ENCODE data around the gene SMIM33.
"Not testable (repeated sequence)": the region's sequence is repeated elsewhere in the genome, so short reads cannot be mapped to it uniquely, and the experiment has no call there.

The SMIM33 gene

DNA sequence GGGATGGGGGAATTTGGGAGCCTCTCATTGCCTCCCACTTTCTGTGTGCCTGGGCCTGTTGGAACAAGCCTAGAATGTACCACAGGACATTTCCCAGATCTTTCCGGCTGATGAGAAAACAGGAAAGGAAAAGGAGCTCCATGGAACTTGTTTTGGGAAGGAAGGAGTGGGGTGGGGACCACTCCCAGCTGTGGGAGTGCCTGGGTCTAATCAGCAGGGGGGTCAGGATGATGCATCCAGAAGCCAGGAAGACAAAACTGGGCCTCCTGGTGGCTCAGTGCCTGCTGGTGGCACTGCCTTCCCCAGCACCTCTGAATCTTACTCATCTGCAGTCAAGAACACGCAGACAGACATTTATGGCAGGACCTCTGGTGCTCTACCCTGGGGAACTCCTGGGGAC is 2.8 kb downstream of the SMIM33 start:
- in situ Hi-C loops (cut with MboI; ENCODE audit: low sequenced_read_pairs, unreplicated experiment): no loop called here
- DNase-seq (ENCODE audit: low spot score): no peak
- TF ChIP-seq, protein P1, sequence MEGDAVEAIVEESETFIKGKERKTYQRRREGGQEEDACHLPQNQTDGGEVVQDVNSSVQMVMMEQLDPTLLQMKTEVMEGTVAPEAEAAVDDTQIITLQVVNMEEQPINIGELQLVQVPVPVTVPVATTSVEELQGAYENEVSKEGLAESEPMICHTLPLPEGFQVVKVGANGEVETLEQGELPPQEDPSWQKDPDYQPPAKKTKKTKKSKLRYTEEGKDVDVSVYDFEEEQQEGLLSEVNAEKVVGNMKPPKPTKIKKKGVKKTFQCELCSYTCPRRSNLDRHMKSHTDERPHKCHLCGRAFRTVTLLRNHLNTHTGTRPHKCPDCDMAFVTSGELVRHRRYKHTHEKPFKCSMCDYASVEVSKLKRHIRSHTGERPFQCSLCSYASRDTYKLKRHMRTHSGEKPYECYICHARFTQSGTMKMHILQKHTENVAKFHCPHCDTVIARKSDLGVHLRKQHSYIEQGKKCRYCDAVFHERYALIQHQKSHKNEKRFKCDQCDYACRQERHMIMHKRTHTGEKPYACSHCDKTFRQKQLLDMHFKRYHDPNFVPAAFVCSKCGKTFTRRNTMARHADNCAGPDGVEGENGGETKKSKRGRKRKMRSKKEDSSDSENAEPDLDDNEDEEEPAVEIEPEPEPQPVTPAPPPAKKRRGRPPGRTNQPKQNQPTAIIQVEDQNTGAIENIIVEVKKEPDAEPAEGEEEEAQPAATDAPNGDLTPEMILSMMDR (IDR thresholded peaks at IDR 0.05; ENCODE audit: borderline replicate concordance, control extremely low read depth, extremely low read depth, insufficient read depth, missing control alignments): no peak

DNA sequence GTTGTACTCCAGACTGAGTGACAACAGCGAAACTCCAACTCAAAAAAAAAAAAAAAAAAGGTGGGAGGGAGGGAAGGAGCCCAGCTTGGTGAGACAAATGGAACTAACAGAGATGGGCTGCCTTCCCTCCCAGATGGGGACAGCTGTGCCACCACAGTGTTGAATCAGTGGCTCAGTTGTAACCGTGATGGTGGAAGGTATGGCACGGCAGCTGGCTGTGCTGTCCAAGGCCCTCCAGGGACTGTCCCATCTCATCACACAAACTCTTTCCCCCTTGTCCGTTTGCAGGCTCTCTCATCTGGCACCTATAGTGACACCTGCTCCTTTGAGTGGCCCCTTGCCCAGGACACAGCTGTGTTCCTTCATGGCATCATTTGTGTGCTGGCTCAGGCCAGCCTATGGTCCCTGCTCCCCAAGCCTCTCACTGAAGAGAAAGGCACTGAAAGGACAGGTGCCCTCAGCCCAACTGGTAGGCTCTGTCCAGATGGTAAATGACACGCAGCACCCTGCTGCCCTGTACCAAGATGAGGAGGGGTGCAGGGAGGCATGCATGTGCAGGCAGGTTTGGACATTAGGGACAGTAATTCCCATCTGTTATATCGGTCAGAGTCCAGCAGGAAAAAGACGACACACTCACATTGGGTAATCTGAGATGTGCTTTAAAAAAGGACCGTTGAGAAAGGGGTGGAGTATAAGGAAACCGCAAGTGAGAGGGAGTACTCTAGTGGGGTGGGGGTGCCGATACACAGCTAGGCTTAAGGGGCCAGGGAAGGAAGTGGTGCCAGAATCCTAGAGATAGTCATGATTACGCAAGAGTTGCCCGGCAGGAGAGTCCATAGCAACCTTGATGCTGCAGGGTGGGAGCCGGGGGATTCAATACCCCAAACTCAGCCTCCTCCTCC is 4.3 kb downstream of the SMIM33 start:
- DNase-seq (ENCODE audit: low spot score): no peak
- in situ Hi-C loops (cut with MboI; ENCODE audit: low sequenced_read_pairs, unreplicated experiment): no loop called here
- TF ChIP-seq, protein P1 (IDR thresholded peaks at IDR 0.05; ENCODE audit: borderline replicate concordance, control extremely low read depth, extremely low read depth, insufficient read depth, missing control alignments): no peak

DNA sequence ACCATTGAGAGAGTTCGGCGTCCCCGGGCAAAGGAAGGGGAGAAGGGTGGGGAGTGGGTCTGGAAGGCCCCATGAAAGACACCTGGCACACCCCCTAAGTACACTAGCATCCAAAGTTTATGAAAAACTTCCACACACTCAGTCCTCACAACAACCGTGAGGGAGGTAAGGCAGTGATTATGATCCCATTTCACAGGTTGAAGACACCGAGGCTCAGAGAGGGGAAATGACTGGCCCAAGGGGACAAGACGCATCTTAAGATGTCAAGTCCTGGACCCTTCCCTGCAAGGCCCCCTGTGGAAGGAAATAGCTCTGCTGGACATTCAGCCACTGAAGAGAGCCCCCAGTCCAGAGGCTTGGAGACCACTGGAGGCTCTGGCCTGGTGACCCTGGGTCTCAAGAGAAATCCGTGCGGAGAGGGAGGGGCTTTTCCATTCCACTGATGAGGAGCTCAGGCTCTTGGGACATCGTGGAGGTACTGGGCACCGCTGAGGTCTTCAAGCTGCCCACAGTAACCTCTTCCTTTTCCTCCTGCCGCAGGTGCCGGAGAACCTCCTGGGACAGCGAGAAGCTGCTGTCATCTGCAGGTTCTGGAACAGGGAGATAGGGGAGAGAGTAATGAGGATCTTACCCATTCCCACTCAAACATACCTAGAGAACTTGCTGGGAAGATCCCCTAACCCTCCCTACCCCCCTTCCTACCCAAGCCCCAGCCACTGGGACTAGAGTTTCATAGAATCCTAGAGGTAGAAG is 5.2 kb downstream of the SMIM33 start:
- no peak for DNase-seq (ENCODE audit: low spot score)
- TF ChIP-seq, protein P1 (IDR thresholded peaks at IDR 0.05; ENCODE audit: borderline replicate concordance, control extremely low read depth, extremely low read depth, insufficient read depth, missing control alignments): no peak
- in situ Hi-C loops (cut with MboI; ENCODE audit: low sequenced_read_pairs, unreplicated experiment): no loop called here

DNA sequence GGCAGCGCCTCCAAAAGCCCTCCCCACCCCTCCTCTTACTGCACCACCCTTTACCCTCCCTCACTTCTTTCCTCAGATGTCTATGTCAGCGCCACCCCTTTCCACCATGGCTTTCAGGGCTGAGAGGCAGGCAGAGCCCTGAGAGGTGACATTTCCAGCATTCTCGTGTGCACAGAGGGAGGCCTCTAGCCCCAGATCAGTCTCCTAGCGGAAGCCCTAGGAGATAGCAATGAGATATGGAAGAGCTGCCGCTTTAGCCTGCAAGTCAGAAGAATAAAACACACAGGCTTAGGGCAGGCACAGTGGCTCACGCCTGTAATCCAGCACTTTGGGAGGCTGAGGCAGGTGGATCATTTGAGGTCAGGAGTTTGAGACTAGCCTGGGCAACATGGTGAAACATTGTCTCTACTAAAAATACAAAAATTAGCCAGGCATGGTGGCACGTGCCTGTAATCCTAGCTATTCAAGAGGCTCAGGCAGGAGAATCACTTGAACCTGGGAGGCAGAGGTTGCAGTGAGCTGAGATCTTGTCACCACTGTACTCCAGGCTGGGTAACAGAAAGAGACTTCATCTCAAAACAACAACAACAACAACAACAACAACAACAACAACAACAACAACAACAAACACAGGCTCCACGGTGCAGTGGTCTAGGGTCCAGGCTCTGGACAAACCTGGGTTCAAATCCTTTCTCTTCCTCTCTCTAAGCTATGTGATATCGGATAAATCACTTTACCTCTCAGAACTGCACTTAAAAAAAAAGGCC is 8.0 kb downstream of the SMIM33 start:
- DNase-seq (ENCODE audit: low spot score); in situ Hi-C loops (cut with MboI; ENCODE audit: low sequenced_read_pairs, unreplicated experiment): not testable (repeated sequence)

DNA sequence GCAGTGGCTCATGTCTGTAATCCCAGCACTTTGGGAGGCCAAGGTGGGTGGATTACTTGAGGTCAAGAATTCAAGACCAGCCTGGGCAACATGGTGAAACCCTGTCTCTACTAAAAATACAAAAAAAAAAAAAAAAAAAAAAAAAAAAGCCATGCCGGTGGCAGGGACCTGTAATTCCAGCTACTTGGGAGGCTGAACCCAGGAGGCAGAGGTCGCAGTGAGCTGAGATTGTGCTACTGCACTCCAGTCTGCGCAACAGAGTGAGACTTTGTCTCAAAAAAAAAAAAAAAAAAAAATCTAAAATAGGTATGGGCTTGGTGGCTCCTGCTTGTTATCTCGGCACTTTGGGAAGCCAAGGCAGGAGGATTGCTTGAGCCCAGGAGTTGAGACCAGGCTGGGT is 8.9 kb downstream of the SMIM33 start:
- in situ Hi-C loops (cut with MboI; ENCODE audit: low sequenced_read_pairs, unreplicated experiment); DNase-seq (ENCODE audit: low spot score): not testable (repeated sequence)

DNA sequence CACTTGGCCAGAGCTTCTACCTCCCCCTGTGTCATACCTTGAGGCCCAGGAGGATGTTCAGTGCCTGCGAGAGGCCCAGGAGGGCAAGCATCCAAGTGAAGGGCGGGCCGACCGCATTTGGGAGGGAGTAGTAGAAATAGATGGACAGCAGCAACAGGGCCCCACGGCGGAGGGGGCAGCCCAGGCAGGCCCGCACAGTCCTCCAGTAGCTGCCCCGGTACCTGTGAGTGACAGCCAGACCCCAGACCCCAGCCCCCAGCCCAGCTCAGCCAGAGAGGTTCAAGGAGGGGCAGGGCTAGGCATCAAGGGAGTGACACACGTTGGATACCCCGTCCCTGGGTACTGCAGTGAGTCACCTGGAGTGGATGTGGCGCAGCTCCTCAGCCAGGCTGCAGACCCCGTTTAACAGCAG is 10.3 kb downstream of the SMIM33 start:
- TF ChIP-seq, protein P1 (IDR thresholded peaks at IDR 0.05; ENCODE audit: borderline replicate concordance, control extremely low read depth, extremely low read depth, insufficient read depth, missing control alignments): no peak
- DNase-seq (ENCODE audit: low spot score): peak; percentile 15
- in situ Hi-C loops (cut with MboI; ENCODE audit: low sequenced_read_pairs, unreplicated experiment): no loop called here

DNA sequence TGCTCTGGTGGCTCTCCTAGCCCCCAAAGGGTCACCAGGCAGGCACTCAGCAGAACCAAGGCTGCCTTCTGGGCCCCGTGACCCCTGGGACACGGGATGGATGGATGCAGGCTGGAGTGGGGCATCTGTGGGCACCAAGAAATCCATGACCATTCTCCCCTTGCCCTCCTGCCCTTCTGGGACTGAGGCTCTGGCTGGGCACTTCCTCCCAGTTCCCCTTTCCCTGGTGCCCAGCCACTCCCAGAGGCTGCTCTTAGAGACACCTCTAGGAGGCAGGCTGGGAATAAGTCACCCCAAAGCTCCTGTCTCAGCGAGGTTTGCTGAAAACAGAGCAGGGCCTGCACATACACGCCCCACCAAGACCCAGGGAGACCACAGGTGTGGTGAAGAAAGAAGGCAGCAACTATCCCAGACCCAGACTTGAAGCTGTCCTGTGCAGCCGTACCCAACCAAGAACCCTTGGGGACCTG is 10.8 kb downstream of the SMIM33 start:
- DNase-seq (ENCODE audit: low spot score): peak; percentile 51
- TF ChIP-seq, protein P1 (IDR thresholded peaks at IDR 0.05; ENCODE audit: borderline replicate concordance, control extremely low read depth, extremely low read depth, insufficient read depth, missing control alignments): peak; percentile 7
- in situ Hi-C loops (cut with MboI; ENCODE audit: low sequenced_read_pairs, unreplicated experiment): no loop called here

All from GM13976 (cell line).